WTC11 (cell line): ENCODE data around the gene TSPAN9. TPM values are rescaled to one million over a fixed set of nuclear protein-coding genes. Genes with fewer than 3 reads are reported as not detected.

Source experiments
- ATAC-seq: fragments of 200-7000 bp; cut with Tn5 transposase; 2 replicates; pipeline ENCODE4 v1.10.0; 2021; ENCODE audit warnings: mild to moderate bottlenecking, moderate library complexity
- CTCF ChIA-PET: fragments of 300-600 bp; sonication (Branson Sonifier 250); formaldehyde crosslinking; loops from one replicate; lab custom pipeline; 2021; ENCODE audit warnings: antibody characterized with exemption; lab: Charles Lee
- POLR2A ChIA-PET: fragments of 350-600 bp; sonication (Branson Sonifier 250); formaldehyde crosslinking; loops from one replicate; lab custom pipeline; 2021; ENCODE audit warnings: antibody characterized with exemption; lab: Charles Lee
- DNase-seq: peaks from one replicate; pipeline ENCODE4 v3.0.0; 2021; ENCODE audit warnings: low spot score
- H3K27ac Mint-ChIP-seq: 2 replicates; pipeline ENCODE4 v1.8.0; 2021; ENCODE audit warnings: mixed read lengths
- H3K27me3 Mint-ChIP-seq: 2 replicates; pipeline ENCODE4 v1.8.0; 2021; ENCODE audit warnings: low read depth, mild to moderate bottlenecking, moderate library complexity, mixed read lengths
- H3K36me3 Mint-ChIP-seq: 2 replicates; pipeline ENCODE4 v1.8.0; 2021; ENCODE audit warnings: mixed read lengths
- H3K4me1 Mint-ChIP-seq: 2 replicates; pipeline ENCODE4 v1.8.0; 2022; ENCODE audit warnings: mixed read lengths
- H3K4me3 Mint-ChIP-seq: 2 replicates; pipeline ENCODE4 v1.8.0; 2021; ENCODE audit warnings: mild to moderate bottlenecking, moderate library complexity, mixed read lengths
- H3K9me3 Mint-ChIP-seq: 2 replicates; pipeline ENCODE4 v1.8.0; 2021; ENCODE audit warnings: mixed read lengths
- ATF1 ChIP-seq: sonication (generic); formaldehyde crosslinking; IDR thresholded peaks from 2 replicates; pipeline ENCODE4 v1.8.1; 2023; ENCODE audit warnings: mild to moderate bottlenecking, moderate library complexity, missing genetic modification reagents
- CREM ChIP-seq: sonication (generic); formaldehyde crosslinking; IDR thresholded peaks from 2 replicates; pipeline ENCODE4 v1.8.1; 2022; ENCODE audit warnings: mild to moderate bottlenecking, missing genetic modification reagents, moderate library complexity
- FOXJ3 ChIP-seq: sonication (generic); formaldehyde crosslinking; IDR thresholded peaks from 2 replicates; pipeline ENCODE4 v1.9.0; 2021; ENCODE audit warnings: missing genetic modification reagents, mild to moderate bottlenecking, borderline replicate concordance
- GRHL2 ChIP-seq: fragments of 250-450 bp; sonication (Bioruptor Pico); IDR thresholded peaks from 2 replicates; pipeline ENCODE4 v1.8.0; 2022; ENCODE audit warnings: mild to moderate bottlenecking, moderate library complexity; ENCODE audit not compliant: insufficient replicate concordance, severe bottlenecking
- HMGA2 ChIP-seq: fragments of 250-450 bp; sonication (Bioruptor Pico); IDR thresholded peaks from 2 replicates; pipeline ENCODE4 v1.4.0; 2021; ENCODE audit warnings: mild to moderate bottlenecking, moderate library complexity
- JAZF1 ChIP-seq: fragments of 250-450 bp; sonication (Bioruptor Pico); IDR thresholded peaks from 2 replicates; pipeline ENCODE4 v1.9.0; 2021; ENCODE audit warnings: moderate library complexity, mild to moderate bottlenecking, inconsistent platforms
- RORB ChIP-seq: fragments of 250-450 bp; sonication (Bioruptor Pico); IDR thresholded peaks from 2 replicates; pipeline ENCODE4 v1.9.0; 2021; ENCODE audit warnings: mild to moderate bottlenecking
- TEAD1 ChIP-seq: sonication (generic); formaldehyde crosslinking; IDR thresholded peaks from 2 replicates; pipeline ENCODE4 v1.8.0; 2022; ENCODE audit warnings: mild to moderate bottlenecking, missing genetic modification reagents
- TEAD4 ChIP-seq: sonication (generic); formaldehyde crosslinking; IDR thresholded peaks from 2 replicates; pipeline ENCODE4 v1.8.0; 2022; ENCODE audit warnings: mild to moderate bottlenecking, missing genetic modification reagents
- ZNF121 ChIP-seq: sonication (generic); formaldehyde crosslinking; IDR thresholded peaks from 2 replicates; pipeline ENCODE4 v1.8.0; 2023; ENCODE audit warnings: missing genetic modification reagents
- ZNF138 ChIP-seq: sonication (generic); formaldehyde crosslinking; conservative IDR thresholded peaks from 2 replicates; pipeline ENCODE4 v1.8.1; 2022; ENCODE audit warnings: mild to moderate bottlenecking, moderate library complexity, missing genetic modification reagents
- ZNF263 ChIP-seq: sonication (generic); formaldehyde crosslinking; IDR thresholded peaks from 2 replicates; pipeline ENCODE4 v1.8.1; 2022; ENCODE audit warnings: low read depth, mild to moderate bottlenecking, moderate library complexity, missing genetic modification reagents
- ZNF423 ChIP-seq: fragments of 250-450 bp; sonication (Bioruptor Pico); IDR thresholded peaks from 2 replicates; pipeline ENCODE4 v2.1.2; 2022; ENCODE audit warnings: mild to moderate bottlenecking, moderate library complexity
- total RNA-seq: library from RNA; stranded (reverse); gene quantifications from 3 replicates; pipeline ENCODE4 v1.2.3, GENCODE V29; 2021
- TF ChIP-seq, protein P1 (sequence below): sonication (generic); formaldehyde crosslinking; IDR thresholded peaks from 2 replicates; pipeline ENCODE4 v1.8.0; 2023; ENCODE audit warnings: missing genetic modification reagents, mild to moderate bottlenecking, borderline replicate concordance
- TF ChIP-seq, protein P2 (sequence below): sonication (generic); formaldehyde crosslinking; IDR thresholded peaks from 2 replicates; pipeline ENCODE4 v1.8.1; 2023; ENCODE audit warnings: mild to moderate bottlenecking, missing genetic modification reagents
- TF ChIP-seq, protein P3 (sequence below): sonication (generic); formaldehyde crosslinking; IDR thresholded peaks from 2 replicates; pipeline ENCODE4 v1.8.0; 2023; ENCODE audit warnings: mild to moderate bottlenecking, missing genetic modification reagents
- TF ChIP-seq, protein P4 (sequence below): fragments of 250-450 bp; sonication (Bioruptor Pico); IDR thresholded peaks from 2 replicates; pipeline ENCODE4 v1.8.0; 2021; ENCODE audit warnings: mild to moderate bottlenecking
- TF ChIP-seq, protein P5 (sequence below): sonication (generic); formaldehyde crosslinking; IDR thresholded peaks from 2 replicates; pipeline ENCODE4 v1.8.0; 2022; ENCODE audit warnings: mild to moderate bottlenecking, missing genetic modification reagents
- TF ChIP-seq, protein P6 (sequence below): sonication (generic); formaldehyde crosslinking; IDR thresholded peaks from 2 replicates; pipeline ENCODE4 v1.8.1; 2023; ENCODE audit warnings: mild to moderate bottlenecking, missing genetic modification reagents, moderate library complexity

TSPAN9 gene
- total RNA-seq, 1 experiment from 2014 or later = 27.6 TPM

DNA sequence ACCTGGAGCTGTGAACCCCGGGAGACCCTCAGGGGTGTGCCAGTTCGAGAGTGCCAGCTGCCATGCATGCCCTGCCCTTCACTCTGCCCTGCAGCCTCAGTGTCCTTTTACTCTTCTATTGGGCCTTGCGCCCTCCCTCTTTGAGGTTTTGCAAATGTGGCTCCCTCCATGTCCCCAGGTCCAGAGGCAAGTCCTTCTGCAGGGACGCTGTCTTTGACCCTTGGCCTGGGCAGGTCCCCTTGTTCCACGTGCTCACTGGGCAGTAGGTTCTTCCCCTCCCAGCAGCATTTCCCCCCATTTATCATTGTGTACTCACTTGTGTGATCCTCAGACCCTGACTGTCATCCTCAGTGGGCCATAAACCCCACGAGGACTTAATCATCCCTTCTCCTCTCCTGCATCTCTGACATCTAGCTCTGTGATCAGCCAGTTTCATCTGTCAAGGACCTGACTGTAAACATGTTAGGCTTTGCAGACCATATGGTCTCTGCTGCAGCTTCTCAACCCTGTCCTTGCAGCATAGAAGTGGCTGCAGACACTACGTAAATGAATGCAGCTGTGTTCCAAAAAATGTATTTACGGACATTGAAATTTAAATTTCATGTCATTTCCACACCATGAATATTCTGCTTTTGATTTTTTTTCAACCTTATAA lies 36.6 kb downstream of the TSPAN9 start (continued):
- TF ChIP-seq, protein P1, sequence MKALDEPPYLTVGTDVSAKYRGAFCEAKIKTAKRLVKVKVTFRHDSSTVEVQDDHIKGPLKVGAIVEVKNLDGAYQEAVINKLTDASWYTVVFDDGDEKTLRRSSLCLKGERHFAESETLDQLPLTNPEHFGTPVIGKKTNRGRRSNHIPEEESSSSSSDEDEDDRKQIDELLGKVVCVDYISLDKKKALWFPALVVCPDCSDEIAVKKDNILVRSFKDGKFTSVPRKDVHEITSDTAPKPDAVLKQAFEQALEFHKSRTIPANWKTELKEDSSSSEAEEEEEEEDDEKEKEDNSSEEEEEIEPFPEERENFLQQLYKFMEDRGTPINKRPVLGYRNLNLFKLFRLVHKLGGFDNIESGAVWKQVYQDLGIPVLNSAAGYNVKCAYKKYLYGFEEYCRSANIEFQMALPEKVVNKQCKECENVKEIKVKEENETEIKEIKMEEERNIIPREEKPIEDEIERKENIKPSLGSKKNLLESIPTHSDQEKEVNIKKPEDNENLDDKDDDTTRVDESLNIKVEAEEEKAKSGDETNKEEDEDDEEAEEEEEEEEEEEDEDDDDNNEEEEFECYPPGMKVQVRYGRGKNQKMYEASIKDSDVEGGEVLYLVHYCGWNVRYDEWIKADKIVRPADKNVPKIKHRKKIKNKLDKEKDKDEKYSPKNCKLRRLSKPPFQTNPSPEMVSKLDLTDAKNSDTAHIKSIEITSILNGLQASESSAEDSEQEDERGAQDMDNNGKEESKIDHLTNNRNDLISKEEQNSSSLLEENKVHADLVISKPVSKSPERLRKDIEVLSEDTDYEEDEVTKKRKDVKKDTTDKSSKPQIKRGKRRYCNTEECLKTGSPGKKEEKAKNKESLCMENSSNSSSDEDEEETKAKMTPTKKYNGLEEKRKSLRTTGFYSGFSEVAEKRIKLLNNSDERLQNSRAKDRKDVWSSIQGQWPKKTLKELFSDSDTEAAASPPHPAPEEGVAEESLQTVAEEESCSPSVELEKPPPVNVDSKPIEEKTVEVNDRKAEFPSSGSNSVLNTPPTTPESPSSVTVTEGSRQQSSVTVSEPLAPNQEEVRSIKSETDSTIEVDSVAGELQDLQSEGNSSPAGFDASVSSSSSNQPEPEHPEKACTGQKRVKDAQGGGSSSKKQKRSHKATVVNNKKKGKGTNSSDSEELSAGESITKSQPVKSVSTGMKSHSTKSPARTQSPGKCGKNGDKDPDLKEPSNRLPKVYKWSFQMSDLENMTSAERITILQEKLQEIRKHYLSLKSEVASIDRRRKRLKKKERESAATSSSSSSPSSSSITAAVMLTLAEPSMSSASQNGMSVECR (CRISPR knock-in tag) = no peak
- TF ChIP-seq ZNF121 (CRISPR knock-in tag) (no peak), ATF1 (CRISPR knock-in tag) (no peak), ZNF263 (CRISPR knock-in tag) (no peak), HMGA2 (CRISPR knock-in tag) (no peak)
- TF ChIP-seq, protein P2, sequence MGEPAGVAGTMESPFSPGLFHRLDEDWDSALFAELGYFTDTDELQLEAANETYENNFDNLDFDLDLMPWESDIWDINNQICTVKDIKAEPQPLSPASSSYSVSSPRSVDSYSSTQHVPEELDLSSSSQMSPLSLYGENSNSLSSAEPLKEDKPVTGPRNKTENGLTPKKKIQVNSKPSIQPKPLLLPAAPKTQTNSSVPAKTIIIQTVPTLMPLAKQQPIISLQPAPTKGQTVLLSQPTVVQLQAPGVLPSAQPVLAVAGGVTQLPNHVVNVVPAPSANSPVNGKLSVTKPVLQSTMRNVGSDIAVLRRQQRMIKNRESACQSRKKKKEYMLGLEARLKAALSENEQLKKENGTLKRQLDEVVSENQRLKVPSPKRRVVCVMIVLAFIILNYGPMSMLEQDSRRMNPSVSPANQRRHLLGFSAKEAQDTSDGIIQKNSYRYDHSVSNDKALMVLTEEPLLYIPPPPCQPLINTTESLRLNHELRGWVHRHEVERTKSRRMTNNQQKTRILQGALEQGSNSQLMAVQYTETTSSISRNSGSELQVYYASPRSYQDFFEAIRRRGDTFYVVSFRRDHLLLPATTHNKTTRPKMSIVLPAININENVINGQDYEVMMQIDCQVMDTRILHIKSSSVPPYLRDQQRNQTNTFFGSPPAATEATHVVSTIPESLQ (CRISPR knock-in tag) = no peak
- TF ChIP-seq, protein P3, sequence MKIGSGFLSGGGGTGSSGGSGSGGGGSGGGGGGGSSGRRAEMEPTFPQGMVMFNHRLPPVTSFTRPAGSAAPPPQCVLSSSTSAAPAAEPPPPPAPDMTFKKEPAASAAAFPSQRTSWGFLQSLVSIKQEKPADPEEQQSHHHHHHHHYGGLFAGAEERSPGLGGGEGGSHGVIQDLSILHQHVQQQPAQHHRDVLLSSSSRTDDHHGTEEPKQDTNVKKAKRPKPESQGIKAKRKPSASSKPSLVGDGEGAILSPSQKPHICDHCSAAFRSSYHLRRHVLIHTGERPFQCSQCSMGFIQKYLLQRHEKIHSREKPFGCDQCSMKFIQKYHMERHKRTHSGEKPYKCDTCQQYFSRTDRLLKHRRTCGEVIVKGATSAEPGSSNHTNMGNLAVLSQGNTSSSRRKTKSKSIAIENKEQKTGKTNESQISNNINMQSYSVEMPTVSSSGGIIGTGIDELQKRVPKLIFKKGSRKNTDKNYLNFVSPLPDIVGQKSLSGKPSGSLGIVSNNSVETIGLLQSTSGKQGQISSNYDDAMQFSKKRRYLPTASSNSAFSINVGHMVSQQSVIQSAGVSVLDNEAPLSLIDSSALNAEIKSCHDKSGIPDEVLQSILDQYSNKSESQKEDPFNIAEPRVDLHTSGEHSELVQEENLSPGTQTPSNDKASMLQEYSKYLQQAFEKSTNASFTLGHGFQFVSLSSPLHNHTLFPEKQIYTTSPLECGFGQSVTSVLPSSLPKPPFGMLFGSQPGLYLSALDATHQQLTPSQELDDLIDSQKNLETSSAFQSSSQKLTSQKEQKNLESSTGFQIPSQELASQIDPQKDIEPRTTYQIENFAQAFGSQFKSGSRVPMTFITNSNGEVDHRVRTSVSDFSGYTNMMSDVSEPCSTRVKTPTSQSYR = no peak
- TF ChIP-seq, protein P4, sequence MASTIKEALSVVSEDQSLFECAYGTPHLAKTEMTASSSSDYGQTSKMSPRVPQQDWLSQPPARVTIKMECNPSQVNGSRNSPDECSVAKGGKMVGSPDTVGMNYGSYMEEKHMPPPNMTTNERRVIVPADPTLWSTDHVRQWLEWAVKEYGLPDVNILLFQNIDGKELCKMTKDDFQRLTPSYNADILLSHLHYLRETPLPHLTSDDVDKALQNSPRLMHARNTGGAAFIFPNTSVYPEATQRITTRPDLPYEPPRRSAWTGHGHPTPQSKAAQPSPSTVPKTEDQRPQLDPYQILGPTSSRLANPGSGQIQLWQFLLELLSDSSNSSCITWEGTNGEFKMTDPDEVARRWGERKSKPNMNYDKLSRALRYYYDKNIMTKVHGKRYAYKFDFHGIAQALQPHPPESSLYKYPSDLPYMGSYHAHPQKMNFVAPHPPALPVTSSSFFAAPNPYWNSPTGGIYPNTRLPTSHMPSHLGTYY (CRISPR knock-in tag) = no peak

DNA sequence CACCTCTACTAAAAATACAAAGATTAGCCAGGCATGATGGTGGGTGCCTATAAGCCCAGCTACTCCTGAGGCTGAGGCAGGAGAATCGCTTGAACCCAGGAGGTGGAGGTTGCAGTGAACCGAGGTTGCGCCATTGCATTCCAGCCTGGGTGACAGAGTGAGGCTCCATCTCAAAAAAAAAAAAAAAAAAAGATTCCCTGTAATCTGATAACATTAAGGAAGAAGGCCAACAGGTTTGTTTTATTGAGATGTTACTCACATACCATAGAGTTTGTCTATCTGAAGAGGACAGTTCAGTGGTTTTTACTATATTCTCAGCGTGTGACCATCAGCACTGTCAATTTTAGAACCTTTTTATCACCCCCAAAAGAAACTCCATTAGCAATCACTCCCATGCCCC lies 37.5 kb downstream of the TSPAN9 start:
- TF ChIP-seq ZNF138 (CRISPR knock-in tag) (no peak), TEAD4 (CRISPR knock-in tag) (no peak), CREM (no peak), GRHL2 (CRISPR knock-in tag) (no peak), TEAD1 (CRISPR knock-in tag) (no peak), RORB (CRISPR knock-in tag) (no peak), JAZF1 (no peak), FOXJ3 (CRISPR knock-in tag) (no peak), ZNF423 (no peak)
- TF ChIP-seq, protein P5, sequence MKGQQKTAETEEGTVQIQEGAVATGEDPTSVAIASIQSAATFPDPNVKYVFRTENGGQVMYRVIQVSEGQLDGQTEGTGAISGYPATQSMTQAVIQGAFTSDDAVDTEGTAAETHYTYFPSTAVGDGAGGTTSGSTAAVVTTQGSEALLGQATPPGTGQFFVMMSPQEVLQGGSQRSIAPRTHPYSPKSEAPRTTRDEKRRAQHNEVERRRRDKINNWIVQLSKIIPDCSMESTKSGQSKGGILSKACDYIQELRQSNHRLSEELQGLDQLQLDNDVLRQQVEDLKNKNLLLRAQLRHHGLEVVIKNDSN (CRISPR knock-in tag) = no peak
- TF ChIP-seq, protein P6, sequence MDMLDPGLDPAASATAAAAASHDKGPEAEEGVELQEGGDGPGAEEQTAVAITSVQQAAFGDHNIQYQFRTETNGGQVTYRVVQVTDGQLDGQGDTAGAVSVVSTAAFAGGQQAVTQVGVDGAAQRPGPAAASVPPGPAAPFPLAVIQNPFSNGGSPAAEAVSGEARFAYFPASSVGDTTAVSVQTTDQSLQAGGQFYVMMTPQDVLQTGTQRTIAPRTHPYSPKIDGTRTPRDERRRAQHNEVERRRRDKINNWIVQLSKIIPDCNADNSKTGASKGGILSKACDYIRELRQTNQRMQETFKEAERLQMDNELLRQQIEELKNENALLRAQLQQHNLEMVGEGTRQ = no peak
- Mint-ChIP-seq H3K9me3 (no peaks in the 10 kb centered on the region), H3K36me3 (no peaks in the 10 kb centered on the region), H3K27me3 (no peaks in the 10 kb centered on the region; the same call in 1 of the 2 replicates), H3K4me1 (peaks cover 12% of the 10 kb centered on the region), H3K27ac (no peak overlapping the region), H3K4me3 (no peak overlapping the region)
- ATAC-seq = no peak
- ChIA-PET CTCF (no interaction called here), POLR2A (no interaction called here)
- DNase-seq = no peak
